Stimulated activated CD4-positive, alpha-beta T cell treated with anti-CD3 and anti-CD28 coated beads, Interleukin-1b, Interleukin-23, amount 100 ng/mL, for 48 hours (primary cell): ENCODE results near the gene TBC1D23.
A peak's percentile ranks its signal among the peaks of the same experiment; 100 is the strongest.
"Not testable (repeated sequence)": the region's sequence is repeated elsewhere in the genome, so short reads cannot be mapped to it uniquely, and the experiment has no call there.

Experiments used
- DNase-seq: peaks from one replicate; pipeline ENCODE4 v3.0.0-alpha.2; 2020

The TBC1D23 gene

GRCh38 chr3:100257586-100257985, 3.2 kb upstream of the TBC1D23 start:
- DNase-seq, result peak; percentile 11

DNA sequence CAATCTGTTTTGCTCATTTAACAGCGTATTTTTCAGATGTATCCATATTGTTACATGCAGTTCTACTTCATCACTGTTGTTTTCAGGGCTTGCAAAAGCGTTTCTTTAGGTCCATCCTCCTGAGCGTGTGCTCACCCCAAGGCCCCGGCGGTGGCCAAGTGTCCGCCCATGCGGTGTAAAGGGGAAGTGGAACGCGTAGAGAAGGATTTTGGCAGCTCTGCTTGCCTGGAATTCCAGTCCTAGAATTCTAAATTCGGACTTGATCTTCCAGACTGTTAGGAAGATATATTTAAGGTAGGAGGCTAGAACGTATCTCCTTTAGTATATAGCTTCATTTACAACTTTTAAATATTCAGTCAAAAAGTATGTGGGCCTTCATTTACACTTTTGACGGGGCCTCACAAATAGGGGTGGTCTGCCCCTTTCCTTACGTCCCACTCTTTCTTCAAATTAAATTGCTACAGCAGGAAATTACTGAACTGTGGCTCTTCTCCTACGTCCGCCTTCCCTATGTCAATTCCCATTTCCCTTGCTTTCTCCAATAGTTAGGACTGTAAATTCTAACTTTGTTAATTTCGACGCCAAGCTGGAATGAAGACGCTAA, 609 bp upstream of the TBC1D23 start:
- DNase-seq, result no peak

DNA sequence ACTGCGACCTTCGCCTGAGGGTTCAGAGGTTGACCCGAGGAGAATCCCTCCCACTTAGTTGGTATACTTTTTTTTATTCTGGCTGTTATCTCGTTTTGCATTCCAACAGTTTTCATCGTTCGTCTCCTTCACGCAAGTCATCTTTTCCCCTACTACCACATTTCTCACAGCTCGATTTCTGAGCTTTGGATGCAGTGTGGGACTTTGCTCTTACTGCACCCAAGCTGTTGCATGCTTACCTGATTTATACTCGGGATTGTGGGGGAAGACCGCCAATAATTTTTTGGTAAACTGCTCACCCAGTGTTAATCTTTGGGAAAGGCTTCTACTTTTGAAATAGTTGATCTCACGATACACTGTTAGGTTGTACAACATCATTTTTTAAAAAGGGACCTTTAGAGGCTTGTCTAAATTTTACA, 702 bp downstream of the TBC1D23 start:
- DNase-seq, result no peak

DNA sequence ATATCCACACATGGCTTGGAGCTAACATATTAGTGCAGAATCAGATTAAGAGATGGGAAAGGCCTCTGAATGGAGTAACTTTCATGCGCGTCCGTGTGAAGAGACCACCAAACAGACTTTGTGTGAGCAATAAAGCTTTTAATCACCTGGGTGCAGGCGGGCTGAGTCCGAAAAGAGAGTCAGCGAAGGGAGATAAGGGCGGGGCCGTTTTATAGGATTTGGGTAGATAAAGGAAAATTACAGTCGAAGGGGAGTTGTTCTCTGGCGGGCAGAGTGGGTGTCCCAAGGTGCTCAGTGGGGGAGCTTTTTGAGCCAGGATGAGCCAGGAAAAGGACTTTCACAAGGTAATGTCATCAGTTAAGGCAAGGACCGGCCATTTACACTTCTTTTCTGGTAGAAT, 2.1 kb downstream of the TBC1D23 start:
- not testable (repeated sequence) for DNase-seq

DNA sequence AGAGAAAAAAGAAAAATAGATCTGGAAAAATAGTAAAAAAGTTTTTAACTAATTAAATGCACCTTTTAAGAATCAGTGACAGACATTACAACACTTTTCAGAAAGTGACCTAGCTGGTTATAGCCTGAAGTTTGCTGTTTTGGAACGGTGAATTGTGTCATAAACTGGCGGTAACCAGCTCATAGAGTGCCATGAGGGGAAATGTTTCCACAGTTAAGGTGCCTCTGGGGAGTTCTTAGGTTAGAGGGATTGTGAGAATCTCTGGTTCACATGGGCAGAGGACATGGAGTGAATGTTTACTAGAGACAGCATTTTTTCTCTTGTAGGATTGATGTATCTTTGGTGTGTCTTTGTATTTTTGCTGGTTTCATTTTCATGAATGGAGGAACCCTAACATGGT, 2.8 kb downstream of the TBC1D23 start:
- no peak for DNase-seq

- no peak for DNase-seq
Observed at GRCh38 chr3:100264242-100264641, 3.5 kb downstream of the TBC1D23 start.

DNA sequence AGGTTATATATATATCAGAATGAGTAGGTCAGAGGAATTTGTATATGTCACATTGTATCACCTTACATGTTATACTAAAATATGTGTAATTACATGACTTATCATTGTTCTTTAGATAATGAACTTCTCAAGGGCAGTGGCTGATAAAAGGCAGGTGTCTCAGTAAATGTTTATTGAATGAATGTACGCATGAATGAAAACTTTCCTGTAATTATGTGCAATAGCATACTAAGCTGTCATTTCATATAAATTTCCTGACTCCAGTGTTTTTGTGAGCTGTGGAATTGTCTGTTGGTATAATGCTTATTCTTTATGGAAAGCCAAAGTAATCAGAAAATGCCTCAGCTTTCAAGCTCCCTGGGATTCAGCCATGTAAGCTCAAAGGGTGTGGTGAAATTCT, 4.2 kb downstream of the TBC1D23 start:
- DNase-seq, result no peak

- DNase-seq, result no peak
Observed at GRCh38 chr3:100266531-100266930, 5.7 kb downstream of the TBC1D23 start.

DNA sequence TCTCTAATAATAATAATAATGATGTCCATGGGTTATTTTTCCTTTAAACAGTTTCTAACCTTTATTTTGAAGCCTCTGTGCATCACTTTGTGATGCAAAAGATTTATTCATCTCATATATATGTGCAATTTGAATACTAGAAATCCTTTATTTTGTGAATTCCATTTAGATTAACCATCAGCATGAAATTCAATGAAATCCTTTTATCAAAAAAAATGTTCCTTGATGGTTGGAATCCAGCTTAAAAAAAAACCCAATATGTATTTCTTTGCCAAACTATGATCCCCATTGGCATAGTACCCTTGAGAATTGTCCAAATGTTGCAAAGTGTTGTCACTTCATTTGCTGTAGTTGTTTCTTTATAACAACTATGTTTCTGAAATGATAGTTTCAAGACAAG, 7.4 kb downstream of the TBC1D23 start:
- no peak for DNase-seq

DNA sequence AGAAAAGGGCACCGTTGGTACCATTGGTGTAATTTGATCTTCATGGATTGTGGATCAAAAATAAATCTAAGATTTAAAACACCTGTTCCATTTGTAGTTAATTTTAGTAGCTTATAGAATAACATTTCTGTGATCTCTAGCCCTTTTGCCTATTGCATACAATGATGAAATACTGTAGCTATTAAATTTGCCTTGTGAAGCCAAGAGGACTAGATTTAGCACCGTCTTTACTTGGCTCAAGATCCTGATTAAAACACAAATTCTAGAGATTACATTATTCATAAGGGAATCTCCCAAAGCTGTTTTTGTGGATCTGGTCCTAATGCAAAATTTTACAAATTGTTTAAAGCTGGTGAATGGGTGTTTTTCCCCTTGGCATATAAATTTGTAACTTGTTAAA, 8.2 kb downstream of the TBC1D23 start:
- DNase-seq, result no peak

GRCh38 chr3:100269410-100270214, 8.8 kb downstream of the TBC1D23 start:
- peak; percentile 32 for DNase-seq

DNA sequence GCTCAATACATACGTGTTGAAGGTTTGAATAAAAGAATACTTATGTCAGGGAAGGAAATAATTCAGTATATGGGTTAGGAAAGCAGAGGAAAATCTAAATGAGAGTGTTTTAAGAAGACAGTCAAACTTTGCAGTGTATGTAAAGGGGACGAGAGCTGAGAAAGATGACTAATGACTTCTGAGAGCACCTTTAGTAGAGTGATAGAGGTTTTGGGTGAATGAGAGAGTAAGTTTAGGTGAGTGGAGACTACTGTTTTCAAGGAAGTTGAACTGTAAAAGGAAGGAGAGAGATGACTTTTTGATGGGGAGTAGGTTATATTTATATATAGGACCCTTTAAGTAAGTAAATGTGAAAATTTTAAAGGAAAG, 9.4 kb downstream of the TBC1D23 start:
- no peak for DNase-seq

GRCh38 chr3:100271522-100271921, 10.7 kb downstream of the TBC1D23 start:
- DNase-seq, result no peak

DNA sequence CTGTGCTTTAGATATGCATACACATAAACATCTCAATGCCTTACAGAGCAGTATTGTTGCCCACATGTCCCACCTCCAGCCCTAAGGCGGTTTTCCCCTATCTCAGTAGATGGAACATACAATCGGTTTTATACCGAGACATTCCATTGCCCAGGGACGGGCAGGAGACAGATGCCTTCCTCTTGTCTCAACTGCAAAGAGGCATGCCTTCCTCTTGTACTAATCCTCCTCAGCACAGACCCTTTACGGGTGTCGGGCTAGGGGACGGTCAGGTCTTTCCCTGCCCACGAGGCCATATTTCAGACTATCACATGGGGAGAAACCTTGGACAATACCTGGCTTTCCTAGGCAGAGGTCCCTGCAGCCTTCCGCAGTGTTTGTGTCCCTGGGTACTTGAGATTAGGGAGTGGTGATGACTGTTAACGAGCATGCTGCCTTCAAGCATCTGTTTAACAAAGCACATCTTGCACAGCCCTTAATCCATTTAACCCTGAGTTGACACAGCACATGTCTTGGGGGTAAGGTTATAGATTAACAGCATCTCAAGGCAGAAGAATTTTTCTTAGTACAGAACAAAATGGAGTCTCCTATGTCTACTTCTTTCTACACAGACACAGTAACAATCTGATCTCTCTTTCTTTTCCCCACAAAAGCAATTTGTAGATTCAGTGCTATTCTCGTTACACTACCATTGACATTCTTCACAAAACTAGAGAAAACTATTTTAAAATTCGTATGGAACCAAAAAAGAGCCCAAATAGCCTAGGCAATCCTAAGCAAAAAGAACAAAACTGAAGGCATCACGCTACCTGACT, 12.2 kb downstream of the TBC1D23 start:
- DNase-seq, result not testable (repeated sequence)

GRCh38 chr3:100274361-100274760, 13.6 kb downstream of the TBC1D23 start:
- DNase-seq, result no peak

- no peak for DNase-seq
Observed at GRCh38 chr3:100277255-100277800, 16.5 kb downstream of the TBC1D23 start.

GRCh38 chr3:100278910-100279309, 18.1 kb downstream of the TBC1D23 start:
- no peak for DNase-seq

DNA sequence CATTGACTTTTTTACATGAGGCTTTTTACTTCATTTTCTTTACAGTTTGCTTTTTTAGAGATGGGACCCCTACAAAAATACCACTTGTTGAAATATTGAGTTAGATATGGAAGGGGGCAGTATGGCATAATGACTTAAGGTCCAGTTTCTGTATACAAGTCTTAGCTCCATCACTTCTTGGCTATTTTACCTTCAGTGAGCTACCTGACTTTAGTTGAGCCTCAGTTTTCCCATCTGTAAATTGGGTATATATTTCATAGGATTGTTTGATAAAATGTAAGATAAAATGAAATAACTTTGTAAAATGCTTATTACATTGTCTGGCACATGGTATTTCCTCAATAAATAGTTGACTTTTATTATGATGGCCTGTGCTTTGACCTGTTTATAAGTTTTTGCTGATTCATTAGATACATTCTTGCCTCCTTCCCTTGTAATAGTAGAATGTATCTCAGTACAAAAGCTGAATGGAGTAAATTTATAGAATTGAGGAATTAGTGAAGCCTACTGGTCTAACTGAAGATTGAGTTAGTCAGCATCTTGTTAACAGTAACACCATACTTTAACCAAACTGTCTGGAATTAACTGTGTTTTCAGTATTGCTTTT, 27.6 kb downstream of the TBC1D23 start:
- DNase-seq, result no peak

GRCh38 chr3:100289339-100289738, 28.5 kb downstream of the TBC1D23 start:
- no peak for DNase-seq

DNA sequence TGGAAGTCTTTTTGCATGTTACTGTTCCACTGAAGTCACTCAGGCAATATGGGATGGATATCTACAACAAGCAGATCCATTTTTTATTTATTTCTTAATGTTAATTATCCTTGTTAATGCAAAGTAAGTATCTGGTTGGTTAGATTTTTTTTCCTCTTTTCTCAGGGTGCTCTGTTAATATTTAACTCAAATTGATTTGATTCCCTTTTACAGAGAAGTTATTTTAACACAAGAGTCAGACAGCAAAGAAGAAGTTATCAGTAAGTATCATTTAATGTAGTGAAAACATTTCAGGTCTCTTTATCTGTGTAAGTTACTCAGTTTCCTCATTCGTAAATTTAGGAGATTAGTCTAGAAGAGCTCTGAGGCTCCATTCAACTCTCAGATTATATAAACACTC, 34.3 kb downstream of the TBC1D23 start:
- DNase-seq, result no peak

- DNase-seq, result no peak
Observed at GRCh38 chr3:100297784-100298183, 37.0 kb downstream of the TBC1D23 start.

DNA sequence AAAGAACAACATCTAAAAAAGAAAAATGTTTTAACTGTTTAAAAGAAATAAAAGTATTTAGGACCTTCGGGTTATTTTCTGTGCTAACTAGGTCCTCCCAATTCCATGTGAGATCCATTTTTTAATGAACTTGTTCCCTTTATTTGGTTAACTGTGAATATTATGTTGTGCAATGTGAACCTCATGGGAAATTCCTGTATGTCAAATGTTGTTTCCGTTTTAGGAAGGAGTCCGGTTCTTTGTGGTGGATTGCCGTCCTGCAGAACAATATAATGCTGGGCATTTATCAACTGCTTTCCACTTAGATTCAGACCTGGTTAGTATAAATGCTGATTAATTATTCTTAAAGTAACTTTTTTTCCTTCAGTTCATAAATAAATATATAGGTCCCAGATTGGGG, 38.2 kb downstream of the TBC1D23 start:
- DNase-seq, result no peak

GRCh38 chr3:100306695-100307094, 45.9 kb downstream of the TBC1D23 start:
- DNase-seq, result no peak
